ENCODE data around the gene GAD2.

Gene GAD2

DNA sequence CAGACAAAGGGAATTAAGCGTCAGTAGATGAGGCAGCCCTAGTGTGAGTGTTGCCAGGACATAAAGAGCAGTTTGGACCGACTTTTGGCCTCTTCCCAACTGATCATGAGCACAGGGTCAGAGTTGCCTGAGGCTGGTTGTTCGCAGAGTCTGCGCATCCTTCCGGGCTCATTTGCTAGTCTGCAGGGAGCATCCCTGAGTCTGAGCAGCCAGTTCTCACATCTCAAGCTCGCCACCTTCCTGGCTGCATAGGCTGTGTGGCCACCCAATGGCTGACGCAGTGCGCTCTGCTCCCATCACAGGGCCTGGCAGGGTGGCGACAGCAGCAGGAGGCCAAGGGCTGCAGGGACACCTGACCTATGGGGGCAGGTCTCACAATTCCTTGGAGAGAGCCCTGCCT, 5.0 kb downstream of the GAD2 start:
- H3K4me3 ChIP-seq (ENCODE audit: low read depth, low read length) = no peak overlapping the region

GRCh38 chr10:26222563-26222962, 6.0 kb downstream of the GAD2 start:
- no peak overlapping the region for H3K4me3 ChIP-seq (ENCODE audit: low read depth, low read length)

- no peak overlapping the region for H3K4me3 ChIP-seq (ENCODE audit: low read depth, low read length)
These were observed 8.7 kb downstream of the GAD2 start for GRCh38 chr10:26225322-26225721.

GRCh38 chr10:26227786-26228185, 11.2 kb downstream of the GAD2 start:
- no peak overlapping the region for H3K4me3 ChIP-seq (ENCODE audit: low read depth, low read length)

GRCh38 chr10:26232174-26232573, 15.6 kb downstream of the GAD2 start:
- no peak overlapping the region for H3K4me3 ChIP-seq (ENCODE audit: low read depth, low read length)

GRCh38 chr10:26235761-26236160, 19.2 kb downstream of the GAD2 start:
- no peak overlapping the region for H3K4me3 ChIP-seq (ENCODE audit: low read depth, low read length)

DNA sequence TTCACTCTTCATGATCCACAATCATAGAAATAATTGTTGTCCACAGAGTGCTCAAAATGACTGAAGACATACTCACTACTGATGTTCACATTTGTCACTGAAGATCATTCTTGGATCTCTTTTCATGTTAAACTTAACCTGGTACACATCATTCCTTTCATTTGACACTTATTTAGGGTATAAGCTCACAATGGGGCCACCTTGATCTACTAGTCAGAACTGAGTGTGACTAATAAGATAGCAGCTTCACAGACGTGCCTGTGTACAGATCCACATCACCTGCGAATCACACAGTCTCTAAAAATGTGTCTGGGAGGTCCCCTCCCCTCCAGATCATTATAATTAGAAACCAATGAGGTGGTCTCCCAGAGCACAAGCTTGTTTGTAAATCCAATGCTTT, 21.8 kb downstream of the GAD2 start:
- no peak overlapping the region for H3K4me3 ChIP-seq (ENCODE audit: low read depth, low read length)

GRCh38 chr10:26242706-26243350, 26.3 kb downstream of the GAD2 start:
- H3K4me3 ChIP-seq (ENCODE audit: low read depth, low read length) = no peak overlapping the region

GRCh38 chr10:26243351-26243720, 26.8 kb downstream of the GAD2 start:
- H3K4me3 ChIP-seq (ENCODE audit: low read depth, low read length) = no peak overlapping the region

- no peak overlapping the region for H3K4me3 ChIP-seq (ENCODE audit: low read depth, low read length)
These were observed 33.1 kb downstream of the GAD2 start for GRCh38 chr10:26249681-26250080.

GRCh38 chr10:26251925-26252324, 35.4 kb downstream of the GAD2 start:
- no peak overlapping the region for H3K4me3 ChIP-seq (ENCODE audit: low read depth, low read length)

GRCh38 chr10:26254616-26255015, 38.0 kb downstream of the GAD2 start:
- no peak overlapping the region for H3K4me3 ChIP-seq (ENCODE audit: low read depth, low read length)

DNA sequence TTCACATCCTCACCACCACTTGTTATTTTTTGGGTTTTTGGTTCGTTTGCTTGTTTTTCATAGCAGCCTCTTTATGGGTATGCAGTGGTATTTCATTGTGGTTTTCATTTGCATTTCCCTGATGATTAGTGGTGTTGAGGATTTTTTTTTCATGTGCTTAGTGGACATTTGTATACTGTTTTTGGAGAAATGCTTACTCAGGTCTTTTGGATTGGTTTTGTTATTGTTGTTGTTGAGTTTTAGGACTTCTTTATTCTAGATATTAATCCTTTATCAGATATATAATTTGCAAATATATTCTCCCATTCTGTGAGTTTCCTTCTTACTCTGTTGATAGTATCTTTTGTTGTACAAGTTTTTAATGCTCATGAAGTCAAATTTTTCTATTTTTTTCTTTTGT, 42.8 kb downstream of the GAD2 start:
- no peak overlapping the region for H3K4me3 ChIP-seq (ENCODE audit: low read depth, low read length)

DNA sequence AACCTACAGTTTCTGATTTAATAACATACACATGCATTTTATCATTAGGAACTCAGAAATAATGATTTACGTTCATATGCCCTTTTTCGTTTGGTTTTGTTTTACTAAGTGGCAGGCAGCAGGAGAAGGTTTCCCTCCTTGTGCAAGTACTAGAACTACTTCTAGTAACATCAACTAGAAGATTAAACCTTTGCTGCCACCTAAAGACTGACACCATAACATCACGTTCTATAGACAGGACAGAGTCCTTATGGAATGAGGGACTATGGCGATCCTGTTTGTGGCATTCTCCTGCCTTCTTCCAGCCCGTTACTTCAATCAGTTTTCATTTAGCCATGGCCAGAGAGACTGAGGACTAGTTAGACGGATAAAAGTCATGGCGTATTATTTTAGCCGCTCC, 53.2 kb downstream of the GAD2 start:
- no peak overlapping the region for H3K4me3 ChIP-seq (ENCODE audit: low read depth, low read length)

DNA sequence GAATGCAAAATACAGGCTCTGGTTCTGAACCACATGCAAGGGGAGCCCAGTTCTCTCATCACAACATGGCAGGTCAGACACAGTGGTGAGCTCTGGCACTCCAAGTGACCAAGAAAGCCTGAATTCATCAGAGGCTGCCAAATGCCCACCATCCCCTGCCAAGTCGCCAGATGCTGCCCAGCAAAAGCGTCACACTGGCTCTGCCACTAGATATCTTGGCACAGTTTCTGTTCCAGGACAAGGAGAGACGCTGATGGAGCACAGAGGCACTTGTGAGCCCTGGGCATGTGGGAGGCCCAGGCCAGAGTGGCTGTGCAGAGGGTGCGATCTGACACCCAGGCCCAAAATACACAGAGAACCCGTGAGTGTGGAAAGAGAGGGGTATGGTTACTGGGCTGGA, 57.8 kb downstream of the GAD2 start:
- H3K4me3 ChIP-seq (ENCODE audit: low read depth, low read length) = no peak overlapping the region

DNA sequence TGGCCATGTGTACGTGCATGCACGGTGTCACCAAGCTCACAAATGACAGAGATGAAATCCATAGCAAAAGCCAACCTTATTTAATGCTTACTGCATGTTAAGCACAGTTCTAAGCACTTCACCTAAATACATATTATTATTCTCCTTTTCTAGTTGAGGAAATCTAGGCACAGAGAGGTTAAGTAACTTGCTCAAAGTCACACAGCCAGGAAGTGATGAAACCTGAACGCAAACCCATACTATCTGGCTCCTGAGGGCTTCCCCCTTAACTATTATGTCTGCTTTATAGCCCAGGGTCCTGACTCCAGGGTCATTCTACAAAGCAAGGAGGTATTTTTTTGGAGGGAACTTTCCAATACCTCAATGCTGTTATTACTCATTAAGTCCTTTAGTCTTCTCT, 61.7 kb downstream of the GAD2 start:
- H3K4me3 ChIP-seq (ENCODE audit: low read depth, low read length) = no peak overlapping the region

- H3K4me3 ChIP-seq (ENCODE audit: low read depth, low read length) = no peak overlapping the region
These were observed 73.7 kb downstream of the GAD2 start for GRCh38 chr10:26290236-26290635.

- no peak overlapping the region for H3K4me3 ChIP-seq (ENCODE audit: low read depth, low read length)
These were observed 75.3 kb downstream of the GAD2 start for GRCh38 chr10:26291721-26292480.

DNA sequence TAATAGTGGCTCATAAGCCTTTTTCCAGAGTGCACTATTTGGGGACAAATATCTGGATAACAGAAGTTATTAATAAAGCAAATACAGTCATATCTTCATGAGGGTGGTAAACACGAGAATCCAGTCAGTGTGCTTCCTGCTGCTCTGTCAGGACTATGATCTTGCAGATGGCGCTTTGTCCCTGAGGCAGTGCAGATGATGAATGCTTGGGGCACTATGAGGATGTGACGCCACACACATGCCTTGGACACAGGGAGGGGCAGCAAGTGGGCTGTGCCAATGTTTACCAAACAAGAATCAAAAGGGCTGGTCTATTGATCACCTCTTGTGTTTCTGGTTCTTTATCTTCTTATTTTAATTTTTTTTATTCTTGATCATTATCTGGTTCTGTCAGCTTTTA, 79.8 kb downstream of the GAD2 start:
- H3K4me3 ChIP-seq (ENCODE audit: low read depth, low read length) = no peak overlapping the region

GRCh38 chr10:26300001-26300400, 83.4 kb downstream of the GAD2 start:
- no peak overlapping the region for H3K4me3 ChIP-seq (ENCODE audit: low read depth, low read length)

GRCh38 chr10:26303366-26303765, 86.8 kb downstream of the GAD2 start:
- H3K4me3 ChIP-seq (ENCODE audit: low read depth, low read length) = no peak overlapping the region

GRCh38 chr10:26310361-26310760, 93.8 kb downstream of the GAD2 start:
- H3K4me3 ChIP-seq (ENCODE audit: low read depth, low read length) = no peak overlapping the region

Data from iPS-11a (cell line).